GM19455 (cell line): Measurements from ENCODE around the gene USP48.

Experiments used
- ATAC-seq: cut with Tn5 transposase; IDR thresholded peaks from one replicate; pipeline ENCODE4 v1.9.1; 2021; ENCODE audit not compliant: unreplicated experiment

Gene USP48

DNA sequence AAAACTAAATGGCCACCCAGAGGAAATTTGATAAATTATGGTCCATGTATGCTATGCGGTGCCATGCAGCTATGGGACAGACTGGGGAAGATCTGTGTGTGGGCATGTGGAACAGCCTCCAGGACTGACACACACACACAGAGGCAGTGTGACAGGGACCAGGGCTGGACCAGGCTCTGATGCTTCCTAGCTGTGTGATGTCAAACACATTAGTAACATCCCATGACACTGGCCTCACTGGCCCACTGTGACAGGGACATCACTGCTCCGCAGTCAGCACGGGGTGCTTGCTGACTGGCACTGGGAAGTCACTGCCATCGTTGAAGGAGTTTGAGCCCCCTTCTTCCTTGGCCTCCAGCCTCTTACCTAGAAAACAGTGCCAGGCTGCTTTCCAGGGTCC is 127.7 kb downstream of the USP48 start:
- no peak for ATAC-seq

DNA sequence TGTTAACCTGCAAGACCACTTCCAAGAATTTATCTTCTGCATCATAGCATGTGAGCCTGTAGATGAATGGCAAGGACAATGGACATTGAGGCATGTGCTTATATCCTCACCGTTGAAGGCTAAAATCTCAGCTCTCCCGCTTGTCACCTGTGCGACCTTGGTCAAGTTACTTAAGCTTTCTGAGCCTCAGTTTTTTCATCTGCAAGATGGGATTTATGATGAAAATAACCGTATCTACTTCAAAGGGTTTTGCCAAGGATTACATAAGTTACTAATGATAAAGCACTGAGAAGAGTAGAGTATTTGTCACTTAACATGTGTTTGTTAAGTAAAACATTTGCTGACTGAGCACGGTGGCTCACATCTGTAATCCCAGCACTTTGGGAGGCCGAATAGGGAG is 128.7 kb downstream of the USP48 start:
- ATAC-seq, result no peak

DNA sequence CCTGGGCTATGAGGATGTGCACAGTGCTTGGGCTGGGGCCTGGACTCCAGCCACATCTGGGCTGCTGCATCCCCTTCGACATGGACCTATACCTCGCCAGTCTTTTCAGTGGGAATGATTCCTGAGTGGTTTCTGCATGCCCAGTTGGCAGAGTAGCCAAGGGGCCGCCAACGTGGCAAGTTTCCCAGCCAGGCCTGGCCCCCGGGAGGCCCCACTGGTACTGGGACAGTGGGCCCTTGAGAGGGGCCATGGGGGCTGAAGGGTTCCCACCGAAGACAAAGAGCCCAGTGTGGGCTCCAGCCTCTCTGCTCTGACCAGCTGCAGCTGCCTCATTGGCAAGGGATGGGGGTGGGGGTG is 129.2 kb downstream of the USP48 start:
- ATAC-seq, result no peak

DNA sequence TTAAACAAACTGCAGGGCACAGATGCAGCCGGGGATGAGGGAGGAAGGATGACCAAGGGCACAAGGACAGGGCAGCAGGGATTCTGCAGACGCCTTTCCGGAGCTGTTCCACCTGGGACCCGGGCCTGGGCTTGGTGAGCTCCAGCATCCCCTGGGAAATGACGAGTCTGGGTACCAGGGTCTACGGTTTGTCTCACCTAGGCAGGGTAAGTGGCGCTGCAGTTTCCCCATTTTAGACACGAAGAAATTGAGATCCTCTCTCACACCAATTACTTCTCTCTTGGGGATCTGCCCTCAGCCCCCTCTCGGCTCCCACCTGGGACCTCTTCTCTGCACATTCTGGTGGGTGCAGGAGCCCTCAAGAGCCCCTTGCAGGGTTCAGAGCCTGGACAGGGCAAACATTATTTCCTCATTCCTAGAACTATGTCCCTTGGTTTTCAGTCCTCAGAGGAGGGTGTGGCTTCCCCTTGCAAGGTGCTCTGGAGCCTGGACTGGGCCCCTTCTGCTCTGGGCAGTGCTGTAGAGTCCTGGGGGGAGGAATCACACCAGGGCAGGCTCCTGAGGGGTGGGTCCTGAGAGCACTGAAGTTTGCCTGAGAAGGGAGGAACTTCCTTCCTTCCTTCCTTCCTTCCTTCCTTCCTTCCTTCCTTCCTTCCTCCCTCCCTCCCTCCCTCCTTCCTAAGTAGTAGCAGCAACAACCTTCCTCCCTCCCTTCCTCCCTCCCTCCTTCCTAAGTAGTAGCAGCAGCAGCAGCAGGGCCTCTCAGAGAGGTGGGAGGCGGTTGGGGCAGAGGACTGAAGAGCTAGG is 129.8 kb downstream of the USP48 start:
- no peak for ATAC-seq

DNA sequence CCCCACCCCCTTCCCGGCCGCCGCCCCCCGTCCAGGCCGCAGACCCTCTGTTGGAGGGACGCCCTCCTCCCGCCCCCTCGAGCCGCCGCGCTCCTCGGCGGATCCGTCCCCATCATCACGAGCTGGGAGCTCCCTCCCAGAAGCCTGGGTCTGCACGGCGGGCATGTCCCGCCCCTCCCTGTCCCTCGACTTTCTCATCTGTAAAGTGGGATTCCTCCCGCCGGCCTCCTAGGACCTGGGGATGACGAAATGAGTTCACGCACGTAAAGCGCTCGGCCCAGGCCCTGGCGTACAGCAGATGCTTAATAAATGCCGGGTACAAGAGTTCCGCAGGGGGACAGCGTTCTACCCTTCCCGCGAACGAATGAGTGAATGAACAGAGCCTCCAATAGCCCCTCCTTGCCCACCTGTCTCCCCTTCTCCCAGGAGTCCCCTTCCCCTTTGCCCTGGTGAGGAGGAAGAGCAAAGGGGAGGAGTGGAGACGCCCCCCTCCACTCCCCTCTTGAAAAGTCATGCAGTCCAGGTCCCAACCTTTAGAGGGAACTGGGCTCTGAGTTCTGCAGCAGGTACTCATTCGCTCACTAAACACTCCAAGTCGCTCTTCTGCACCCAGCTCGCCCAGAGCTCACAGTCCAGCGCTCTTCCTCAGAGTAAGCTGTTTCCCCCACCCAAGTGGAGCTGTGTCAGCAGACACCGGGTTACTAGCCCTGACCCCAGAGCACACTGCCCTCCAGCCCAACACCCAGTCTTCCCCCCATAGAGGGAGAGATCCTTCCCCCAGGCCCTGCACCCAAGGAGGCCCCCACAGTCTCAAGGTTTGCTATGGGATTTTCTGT is 130.6 kb downstream of the USP48 start:
- no peak for ATAC-seq

DNA sequence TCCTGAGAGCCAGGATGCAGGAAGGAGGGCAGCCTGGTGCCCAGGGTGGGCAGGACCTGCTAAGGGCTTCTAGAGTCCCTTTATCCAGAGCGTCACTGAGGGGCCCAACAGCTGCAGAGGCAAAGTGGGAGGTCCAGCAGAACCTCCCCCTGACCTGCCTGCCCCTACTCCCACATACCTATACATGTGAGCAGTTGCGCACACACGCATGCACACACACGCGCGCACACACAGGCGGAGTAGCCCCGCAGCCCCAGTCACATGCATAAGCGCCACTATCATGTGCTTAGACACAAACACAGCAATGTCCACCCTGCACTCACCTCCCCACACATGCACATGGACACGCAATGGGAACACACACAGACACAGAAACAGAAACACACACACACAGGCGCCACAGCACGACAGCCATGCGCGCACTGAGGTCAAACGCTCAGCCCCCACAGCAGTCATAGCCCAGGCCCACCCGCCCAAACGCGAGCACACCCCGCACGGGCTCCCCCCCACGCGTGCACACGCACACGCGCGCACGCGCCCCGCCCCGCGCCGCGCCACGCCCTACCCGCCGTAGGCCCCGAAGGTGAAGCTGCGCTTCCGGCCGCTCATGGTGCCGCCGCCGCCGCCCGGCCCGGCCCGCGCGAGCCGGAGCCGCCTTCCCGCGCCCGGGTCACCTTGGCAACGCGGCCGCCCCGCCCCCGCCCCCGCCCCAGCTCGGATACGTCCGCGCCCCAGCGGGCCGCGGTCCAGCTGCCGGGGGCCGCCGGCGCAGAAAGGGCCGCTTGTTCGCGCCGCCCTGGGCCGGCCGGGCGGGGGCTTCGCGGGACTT is 131.5 kb downstream of the USP48 start:
- no peak for ATAC-seq

DNA sequence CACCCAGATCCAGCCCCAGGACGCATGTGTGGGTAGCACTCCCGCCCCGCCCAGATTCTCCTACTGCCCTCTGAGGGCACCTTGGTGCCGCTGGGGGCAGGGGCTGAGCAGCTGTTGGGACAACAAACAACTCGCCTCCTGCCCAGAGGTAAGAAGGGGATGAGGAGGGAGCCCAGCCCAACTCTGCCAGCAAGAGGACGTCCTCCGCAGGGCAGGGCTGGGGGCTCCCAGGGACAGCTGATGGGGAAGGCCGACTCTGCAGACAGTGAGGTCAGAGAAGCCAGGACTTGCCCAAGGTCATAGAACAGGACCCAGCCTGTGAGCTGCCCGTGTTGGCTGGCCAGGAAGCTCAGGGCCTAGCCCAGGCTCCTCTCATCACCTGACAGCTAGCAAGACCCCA is 132.5 kb downstream of the USP48 start:
- no peak for ATAC-seq

DNA sequence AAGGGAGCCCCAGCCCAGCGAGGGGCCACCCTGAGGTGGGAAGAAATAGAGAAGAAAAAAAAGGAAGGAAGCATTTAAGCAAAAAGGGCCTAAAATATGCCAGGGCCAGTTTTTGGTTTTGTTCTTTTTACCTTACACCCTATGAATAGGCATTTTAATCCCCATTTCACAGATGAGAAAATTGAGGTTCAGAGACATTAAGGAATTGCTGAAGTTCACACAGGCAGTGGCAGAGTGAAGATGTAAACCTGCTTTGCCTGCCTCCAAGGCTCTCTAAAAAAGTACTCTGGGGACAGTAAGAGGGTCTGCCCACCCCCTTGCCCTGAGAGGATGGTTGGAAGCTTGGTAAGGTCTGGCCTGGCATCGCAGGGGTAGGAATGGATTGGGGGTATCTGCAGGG is 133.6 kb downstream of the USP48 start:
- no peak for ATAC-seq

DNA sequence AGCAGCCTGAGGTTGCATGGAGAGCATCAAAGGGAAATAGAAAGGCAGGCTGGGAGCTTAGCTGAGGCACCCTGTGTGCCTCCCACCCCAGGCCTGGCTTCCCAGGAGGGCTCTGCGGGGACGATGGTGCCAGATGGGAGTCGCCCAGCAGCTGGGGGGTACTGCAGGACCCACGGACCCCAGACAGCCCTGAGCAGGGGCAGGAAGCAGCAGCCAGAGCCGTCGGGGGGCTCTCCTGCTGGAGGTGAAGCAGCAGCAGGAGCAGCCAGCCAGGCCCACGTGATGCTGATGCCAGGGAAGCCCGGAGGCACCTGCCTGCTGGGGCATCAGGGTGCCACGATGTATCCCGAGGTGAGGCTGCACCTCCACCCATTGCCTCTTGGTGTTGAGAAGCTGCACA is 134.2 kb downstream of the USP48 start:
- no peak for ATAC-seq

DNA sequence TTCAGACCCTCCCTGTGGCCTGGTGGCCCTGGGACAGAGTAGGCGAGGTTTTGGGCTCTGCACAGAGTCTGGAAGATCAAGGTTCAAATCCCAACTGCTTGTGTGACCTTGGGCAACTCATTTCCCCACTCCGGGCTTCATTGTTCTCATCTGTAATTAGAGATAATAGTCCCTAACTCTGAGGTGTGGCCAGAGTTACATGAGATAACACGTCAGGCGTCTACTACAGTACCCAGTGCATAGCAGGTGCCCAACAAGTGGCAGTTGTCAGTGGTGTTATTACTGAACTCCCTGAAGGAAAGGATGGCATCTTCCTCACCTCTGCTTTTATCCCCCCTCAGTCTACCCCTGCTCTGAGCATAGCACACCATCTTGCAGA is 134.6 kb downstream of the USP48 start:
- ATAC-seq, result no peak

DNA sequence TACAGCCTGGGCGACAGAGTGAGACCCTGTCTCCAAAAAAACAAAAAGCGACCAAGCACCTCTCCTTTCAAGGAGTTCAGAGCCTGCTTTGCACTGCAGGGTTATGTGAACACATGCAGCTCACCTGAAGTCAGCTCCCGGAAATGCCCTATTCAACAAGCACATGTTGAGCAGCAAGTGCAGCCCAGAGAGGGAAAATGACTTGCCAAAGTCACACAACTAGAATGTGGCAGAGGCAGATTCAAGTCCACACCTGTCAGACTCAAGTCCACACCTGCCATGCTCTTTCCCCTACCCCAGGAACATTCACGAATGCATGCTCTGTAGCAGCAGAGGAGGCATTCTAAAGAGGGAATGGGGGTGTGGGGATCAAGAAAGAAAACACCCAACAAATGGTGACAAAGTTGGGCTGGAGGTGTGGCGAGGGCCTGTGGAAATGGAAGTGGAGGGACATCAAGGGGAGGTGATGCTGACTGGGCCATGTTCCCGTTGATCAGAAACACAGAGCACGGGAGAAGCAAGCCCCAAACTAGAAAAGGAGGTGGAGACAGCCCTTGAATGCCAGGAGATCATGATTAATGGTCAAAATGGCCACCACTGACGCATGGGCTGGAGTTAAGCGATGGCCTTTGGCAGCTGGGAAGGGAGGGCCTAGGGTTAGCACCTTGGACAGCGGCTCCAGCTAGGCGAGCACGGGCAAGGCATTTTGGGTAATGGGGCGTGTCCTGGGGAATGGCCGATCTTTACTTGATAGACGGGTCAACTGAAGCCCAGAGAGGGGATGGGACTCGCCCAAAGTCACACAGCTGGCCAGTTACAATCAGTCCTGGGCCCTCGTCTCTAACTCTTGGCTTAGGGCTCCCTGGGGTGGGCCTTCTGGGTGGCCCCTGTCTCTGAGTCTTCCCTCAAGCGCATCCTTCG is 135.3 kb downstream of the USP48 start:
- ATAC-seq, result no peak

DNA sequence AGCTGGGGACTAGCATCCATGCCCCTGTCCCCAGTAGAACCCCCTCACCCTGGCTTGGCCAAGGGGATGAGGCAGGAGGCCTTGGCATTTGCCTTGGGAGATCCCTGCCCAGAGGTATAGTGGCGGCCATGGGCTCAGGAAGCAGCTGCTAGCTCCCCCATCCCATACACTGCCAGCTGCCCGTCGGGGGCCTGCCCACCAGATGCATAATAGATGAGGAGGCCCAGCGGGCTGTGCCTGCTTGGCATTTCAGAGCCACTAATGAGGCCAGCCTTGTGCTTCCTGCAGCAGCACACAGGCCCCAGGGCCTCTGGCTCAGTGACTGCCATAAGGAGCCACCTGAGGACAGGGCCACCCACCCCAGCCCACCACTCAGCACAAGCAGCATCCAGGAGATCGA is 137.4 kb downstream of the USP48 start:
- no peak for ATAC-seq

DNA sequence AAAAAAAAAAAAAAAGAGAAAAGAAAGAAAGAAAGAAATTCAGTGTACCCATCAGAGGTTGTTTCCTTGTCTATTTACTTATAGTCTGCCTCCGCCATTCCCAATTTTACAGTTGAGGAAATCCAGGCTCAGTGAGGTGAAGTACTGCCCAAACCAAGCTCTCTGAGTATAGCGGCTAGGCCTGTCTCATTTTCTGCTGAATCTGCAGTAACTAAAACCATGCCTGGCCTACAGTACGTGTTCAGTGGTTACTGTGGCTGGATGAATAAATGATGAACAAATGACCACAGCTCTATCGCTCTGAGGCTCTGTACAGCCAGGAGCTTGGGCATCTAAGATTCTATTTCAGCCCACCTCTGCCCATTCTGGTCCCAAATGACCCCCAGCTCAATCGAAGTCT is 138.0 kb downstream of the USP48 start:
- no peak for ATAC-seq

DNA sequence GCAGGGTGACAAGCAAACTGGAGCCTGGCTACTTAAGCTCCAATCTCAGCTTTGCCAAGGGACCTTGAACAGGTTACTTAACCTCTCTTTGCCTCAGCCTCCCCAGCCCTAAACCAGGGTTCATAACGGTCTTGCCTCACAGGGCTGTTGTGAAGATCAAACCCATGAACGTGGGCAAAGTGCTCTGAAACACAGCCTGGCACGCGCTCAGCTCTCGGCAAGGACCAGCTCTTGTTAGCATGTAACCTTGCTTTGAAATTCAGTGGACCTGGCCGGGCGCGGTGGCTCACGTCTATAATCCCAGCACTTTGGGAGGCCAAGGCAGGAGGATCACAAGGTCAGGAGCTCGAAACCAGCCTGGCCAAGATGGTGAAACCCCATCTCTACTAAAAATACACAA is 138.6 kb downstream of the USP48 start:
- ATAC-seq, result no peak

DNA sequence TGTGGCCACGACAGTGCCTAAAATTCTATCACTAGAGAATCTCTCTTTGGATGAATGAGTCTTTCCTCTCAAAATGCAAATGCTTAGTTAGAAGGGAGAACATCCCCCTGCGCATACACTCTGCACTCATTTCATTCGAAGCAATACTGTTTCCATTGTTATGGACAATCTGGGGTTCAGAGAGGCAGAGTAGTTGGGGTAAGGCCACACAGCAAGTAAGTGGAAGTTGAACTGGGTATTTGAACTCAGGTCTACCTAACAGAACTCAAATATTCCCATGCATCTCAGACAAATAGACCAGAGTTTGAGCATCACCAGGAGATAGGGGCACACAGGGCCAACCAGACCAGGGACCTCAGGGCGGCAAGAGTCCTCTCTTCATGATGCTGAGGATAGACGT is 139.3 kb downstream of the USP48 start:
- no peak for ATAC-seq

DNA sequence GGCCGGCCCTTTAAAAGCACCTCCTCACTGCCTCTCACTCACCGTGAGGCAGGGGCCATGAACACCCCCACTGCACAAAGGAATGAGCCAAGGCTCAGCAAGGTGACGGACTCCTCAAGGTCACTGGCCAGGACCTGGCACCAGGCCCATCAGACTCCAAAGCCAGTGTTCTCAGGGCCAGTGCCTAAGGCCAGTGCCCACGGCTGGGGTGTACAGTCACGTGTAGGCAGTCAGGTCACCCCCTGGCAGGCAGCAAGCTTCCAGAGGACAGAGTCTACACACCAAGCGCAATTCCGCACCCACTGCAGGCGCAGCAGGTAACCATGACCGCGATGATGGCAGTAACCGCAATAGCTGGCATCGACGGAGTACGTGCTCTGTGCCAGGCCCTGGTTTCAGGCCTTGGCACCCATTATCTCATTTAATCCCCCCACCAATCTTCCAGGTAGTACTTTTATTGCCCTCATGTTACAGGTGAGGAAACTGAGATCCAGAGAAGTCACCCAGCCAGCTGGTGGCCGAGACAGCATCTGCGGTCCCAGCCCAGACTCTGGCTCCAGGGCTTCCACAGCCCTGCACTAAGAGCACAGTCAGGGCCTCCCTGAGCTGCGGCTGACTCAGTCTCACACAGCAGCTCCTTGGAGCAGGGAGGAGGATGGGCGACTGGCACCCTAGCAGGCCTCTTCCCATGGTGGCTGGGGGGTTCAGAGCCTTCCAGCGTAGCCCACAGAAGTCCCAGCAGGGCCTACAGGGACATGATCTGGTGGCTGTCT is 140.8 kb downstream of the USP48 start:
- no peak for ATAC-seq

DNA sequence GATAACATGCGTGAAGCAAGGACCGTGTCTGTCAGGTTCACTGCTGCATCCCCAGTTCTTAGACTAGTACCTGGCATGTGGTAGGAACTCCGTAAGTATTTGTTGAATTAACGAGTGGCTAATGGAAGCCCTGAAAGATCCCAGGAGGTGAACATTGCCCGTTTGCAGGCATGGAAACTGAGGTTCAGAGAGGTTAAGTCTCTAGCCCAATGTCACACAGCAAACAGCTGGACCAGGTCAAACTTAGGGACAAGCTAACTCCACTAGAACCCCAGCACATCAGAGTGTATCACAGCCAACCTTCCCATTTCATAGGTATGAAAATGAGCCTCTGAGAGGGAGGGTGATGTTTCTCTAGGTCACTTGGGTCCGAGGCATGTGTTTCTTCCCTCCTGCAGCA is 141.4 kb downstream of the USP48 start:
- ATAC-seq, result no peak

DNA sequence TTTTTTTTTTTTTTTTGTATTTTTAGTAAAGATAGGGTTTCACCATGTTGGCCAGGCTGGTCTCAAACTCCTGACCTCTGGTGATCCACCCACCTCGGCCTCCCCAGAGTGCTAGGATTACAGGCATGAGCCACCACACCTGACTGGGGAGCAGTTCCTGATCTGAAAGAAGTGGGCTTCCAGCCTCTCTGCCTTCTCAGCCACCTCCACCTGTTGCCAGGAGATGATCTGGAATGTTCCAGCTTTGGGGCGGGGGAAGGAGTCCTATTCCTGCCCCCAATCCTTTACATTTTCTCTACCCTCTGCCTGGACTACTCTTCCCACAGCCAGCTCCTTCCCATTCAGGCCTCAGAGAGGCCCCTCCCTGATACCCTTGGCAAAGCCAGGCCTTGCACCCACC is 141.9 kb downstream of the USP48 start:
- no peak for ATAC-seq

DNA sequence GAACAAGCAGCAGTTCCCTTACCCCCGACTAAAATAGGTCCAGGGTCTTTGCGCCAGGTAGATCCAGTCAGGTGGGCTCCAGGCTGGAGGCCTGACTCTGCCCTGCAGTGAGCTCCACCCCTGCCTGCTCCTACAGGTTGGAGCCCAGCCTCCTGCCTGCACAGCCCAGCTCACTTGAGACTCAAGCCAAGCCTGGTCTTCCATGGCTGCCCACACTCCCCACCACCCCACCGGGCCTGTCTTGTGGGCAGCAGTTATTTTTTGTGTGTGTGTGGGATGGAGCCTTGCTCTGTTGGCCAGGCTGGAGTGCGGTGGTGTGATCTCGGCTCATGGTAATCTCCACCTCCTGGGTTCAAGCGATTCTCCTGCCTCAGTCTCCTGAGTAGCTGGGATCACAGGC is 142.3 kb downstream of the USP48 start:
- ATAC-seq, result no peak

DNA sequence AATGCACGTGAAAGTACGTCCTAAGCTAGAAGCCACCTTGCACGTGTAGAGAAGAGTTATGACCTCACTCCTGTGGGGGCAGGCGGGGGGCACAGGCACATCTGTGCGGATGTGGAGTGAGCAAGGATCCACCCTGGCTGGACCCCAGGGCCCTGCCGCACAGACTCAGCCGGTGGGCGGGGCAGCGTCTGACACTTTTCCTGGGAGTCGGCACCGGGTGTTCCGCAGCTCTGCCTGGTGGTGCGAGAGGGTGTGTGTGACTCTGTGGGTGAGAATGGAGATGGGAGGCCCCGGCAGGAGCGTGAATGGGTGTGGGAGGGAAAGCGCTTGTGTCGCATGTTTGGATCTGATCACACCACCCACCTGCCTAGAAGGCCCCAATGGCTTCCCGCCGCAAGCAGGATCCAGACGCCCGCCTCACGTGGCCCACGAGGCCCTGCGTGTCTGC is 143.3 kb downstream of the USP48 start:
- no peak for ATAC-seq
